Smooth muscle cell of the brain vasculature (primary cell): Measurements from ENCODE around the gene FGGY.
A peak's percentile ranks its signal among the peaks of the same experiment; 100 is the strongest.
"Not testable (repeated sequence)": the region's sequence is repeated elsewhere in the genome, so short reads cannot be mapped to it uniquely, and the experiment has no call there.

ENCODE experiments used
- DNase-seq: peaks from one replicate; pipeline ENCODE4 v3.0.0-alpha.2; 2012; ENCODE audit warnings: low read depth, low spot score

The FGGY gene

DNA sequence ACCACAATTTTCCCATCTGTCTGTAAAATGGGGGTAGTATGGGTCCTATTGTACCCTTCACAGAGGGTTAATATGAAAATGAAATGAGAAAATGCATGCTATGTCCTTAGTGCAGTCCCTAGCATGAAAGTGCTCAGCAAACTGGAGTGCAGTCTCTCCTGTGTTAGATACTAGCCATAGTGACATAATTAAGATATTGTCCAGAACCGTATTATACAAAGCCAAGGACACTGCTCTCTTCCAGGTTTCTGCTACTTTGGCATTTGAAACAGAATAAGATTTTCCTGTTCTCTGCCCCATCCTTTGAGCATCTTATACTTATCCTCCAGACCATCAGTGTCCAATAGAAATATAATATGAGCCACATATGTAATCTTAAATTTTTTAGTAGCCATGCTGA is 213.4 kb downstream of the FGGY start:
- no peak for DNase-seq

DNA sequence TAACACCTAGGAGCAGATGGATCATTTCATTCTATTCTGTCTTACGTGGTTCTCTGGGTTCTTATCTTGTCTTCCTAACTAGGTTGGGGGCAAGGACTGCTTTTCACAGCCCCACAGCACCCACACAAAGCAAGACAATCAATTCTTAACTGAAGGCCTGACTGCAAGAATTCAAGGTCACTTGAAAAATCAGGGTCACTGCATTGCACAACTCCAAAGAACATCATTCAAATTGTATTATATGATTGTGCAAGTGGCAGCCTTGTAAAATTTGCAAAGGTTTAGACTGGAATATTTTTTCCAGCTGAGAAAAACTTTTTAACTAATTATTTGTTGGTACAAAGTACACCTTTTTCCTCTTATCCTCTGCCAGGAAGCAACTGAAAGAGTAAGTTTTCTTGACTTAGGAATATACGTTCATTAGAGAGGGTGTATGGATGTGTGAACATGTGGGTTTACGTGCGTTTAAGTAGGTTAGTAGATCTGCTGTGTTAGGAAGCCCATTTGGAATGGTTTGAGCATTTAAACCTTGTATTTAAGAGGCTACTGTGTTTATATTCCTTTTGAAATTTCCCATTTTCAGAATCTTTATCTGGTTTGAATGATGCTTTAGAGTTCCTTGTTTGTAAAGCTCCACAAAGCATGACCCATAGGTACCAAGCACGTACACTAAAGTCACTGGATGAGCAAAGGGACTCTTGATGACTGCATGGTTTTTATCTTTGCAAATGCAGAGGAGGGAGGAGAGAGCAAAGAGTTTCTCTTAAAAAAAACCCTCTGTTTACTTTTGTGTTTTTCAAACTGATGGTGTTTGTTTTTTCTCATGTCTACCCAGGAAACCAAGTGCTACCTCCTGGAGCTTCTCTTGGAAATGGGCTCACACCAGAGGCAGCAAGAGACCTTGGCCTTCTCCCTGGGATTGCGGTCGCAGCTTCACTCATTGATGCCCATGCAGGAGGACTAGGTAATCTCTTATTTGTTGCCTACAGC is 214.9 kb downstream of the FGGY start:
- DNase-seq, result peak; percentile 28

DNA sequence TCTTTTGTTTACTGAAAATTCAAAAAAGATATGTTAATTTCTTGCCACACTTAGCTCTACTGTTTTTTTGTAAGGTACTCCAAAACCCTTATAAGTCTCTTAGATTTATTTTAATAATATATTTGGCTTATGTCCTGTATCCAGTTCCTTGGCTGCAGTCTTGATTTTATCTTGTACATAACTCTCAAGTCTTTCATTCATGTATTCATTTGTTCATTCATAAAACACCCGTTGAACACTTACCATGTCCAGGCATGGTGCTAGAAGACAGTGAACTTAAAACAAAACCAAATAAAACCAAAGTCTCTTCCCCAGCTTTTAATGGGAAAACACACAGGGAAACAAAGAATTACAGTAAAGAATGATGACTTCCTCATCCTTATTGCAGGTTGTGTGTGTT is 215.8 kb downstream of the FGGY start:
- no peak for DNase-seq

DNA sequence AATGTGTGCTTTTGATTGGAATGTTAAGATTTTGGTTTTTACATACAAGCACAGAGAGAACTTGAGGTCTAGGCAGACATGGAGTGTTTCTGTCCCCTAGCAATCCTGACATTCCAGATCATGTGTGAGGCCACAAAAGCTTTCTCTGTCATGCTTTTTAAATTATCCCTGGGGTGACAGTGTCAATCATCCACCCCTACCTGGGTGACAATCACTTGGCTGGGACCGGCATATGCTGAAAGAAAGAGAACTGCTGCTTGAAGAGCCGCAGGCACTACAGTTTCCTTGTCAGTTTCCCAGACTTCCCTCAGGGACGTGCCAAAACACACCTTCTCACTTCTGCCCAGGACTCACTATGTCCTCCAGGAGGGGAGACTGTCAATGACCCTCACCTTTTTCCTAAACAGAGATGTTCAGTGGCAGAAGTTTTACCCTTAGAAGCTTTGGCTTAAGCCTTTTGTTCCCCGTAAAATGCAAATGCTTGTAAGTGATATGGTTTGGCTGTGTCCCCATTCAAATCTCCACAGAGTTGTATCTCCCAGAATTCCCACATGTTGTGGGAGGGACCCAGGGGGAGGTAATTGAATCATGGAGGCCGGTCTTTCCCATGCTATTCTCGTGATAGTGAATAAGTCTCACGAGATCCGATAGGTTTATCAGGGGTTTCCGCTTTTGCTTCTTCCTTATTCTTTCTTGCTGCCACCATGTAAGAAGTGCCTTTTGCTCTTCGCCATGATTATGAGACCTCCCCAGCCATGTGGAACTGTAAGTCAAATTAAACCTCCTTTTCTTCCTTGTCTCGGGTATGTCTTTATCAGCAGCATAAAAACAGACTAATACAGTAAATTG is 217.4 kb downstream of the FGGY start:
- no peak for DNase-seq

DNA sequence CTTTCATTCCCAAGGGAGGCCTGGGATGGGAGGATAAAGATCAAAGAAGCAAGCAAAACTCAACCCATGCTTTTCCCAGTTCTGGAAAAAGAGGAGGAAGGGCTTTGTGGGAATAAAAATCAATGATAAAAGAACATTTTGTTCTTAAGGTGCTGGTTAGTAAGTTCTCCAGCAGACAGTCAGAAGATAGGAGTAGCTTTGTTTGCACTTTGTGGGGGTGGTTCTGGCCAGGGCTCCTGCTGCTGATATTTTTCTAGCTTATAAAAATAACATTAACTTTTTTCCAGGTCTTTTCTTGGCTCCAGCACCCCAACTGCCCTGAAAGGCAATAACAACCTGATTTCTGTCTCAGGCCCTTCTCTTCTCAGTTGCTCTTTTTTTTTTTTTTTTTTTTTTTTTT is 220.0 kb downstream of the FGGY start:
- DNase-seq, result peak; percentile 75

DNA sequence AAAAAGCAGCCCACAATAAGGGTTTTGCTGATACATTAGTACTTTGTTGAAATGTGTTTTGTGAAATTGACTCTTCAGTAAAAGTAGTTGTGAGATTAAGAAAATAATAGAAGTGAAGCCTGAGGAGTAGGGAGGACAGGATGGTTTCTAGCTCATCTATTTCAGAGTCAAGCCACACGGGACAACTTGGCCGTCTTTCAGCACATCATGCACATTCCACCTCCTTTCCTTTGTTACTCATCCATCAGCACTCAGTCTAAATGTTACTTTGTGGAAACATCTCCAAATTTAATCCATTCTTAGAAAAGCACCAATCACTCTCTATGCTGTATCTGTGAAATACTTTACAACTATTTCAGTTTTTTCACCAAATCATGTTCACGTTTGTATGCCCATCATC is 223.3 kb downstream of the FGGY start:
- peak; percentile 35 for DNase-seq

DNA sequence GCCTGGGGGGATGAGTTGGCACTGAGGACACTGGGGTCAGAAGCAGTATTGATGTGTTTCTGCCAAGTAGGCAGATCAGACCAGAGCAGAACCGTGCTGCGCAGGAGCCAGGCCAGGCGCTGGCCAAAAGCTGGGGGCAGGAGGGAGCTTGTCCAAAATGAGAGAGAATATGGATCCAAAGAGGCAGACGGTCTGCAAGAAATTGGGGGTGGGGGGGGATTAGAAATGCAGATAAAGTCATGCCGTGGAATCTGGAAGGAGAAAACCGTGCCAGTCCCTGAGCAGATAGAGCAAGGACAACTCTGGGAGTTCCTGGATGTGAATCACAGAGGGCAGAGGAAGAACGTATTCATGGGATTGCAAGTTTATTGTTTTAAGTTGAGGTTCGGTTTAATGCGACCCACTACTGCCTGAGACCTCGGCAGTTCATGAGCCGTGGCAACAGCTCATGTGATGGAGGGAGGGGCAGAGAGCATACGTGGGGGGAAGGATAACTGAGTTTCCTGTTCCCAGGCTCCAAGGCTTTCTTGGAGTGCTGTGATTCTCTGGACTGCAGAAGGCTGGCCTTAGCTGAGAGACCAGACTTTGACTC is 224.0 kb downstream of the FGGY start:
- peak; percentile 76 for DNase-seq

DNA sequence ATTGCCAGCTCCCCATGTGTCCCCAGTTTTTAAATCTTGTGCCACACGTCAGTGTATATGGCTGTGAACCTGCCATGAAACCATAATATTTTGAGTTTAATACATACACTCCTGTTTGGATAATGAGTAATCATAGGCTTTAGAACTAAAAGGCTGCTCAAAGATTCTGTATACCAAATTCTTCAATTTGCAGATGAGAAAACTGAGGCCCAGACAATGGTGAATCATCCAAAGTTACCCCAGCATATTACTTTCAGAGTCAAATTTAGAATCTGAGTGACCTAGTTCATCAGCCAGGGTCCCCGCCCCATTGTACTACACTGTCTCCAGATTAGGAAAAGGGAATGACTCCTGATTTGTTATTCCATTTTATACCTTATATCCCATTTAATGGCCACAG is 224.6 kb downstream of the FGGY start:
- DNase-seq, result no peak

DNA sequence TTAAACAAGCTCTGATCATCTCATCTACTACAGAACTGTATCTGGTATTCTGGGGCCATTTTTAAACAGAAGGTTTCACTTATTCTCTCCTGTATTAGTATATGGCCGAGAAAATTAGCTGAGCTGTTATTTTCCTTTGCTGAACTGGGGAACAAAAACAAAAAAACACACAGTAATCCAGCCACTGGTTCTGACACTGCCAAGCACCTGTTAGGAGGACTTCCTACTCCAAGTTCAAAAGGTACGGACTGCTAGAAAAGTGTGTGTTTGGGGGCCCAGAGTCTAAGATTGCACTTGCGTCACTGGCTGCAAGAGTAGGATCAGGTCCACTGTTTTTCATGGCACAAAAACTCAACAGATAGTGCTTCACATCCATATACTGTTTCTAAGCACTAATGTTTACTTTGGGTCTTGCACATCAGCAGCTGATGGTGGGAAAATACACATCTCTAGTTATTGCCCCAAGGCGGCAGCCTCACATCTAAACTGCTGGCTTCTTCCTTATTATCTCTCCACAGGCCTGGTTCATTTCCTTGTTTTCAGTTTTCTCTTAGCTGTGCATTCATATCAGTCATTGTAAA is 226.1 kb downstream of the FGGY start:
- DNase-seq, result no peak

DNA sequence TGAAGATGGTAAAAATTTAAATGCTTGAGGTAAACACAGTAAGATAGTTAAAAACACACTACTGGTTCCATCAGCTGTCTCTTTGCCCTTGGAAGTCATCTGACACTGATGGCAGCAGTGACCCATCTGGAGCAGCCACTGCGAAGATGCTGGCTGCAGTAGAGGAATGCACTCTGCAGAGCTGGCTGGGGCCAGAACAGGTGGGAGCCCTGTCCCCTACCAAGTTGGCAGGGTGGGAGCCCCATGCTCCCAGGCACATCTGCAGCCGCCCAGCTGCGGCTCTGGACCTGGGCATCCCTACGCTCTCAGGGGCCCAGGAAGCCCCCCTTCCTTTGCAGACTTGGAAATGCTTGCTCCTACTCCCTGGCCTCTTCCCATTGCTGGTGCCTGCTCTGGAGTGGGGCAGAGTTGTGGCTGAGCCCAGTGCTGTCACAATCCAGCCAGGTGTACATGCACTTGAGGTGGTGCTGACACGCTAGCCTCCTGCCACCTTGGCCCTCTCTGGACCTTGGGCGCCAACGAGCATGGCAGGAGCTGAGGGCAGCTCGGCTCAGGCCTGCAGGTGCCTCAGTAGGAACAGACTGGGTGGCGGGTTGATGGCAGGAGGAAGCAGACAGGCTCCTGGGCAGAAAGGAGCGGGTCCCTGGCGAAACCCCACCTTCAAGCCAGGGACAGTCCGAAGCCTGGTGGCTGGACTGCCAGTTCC is 227.0 kb downstream of the FGGY start:
- DNase-seq, result no peak

DNA sequence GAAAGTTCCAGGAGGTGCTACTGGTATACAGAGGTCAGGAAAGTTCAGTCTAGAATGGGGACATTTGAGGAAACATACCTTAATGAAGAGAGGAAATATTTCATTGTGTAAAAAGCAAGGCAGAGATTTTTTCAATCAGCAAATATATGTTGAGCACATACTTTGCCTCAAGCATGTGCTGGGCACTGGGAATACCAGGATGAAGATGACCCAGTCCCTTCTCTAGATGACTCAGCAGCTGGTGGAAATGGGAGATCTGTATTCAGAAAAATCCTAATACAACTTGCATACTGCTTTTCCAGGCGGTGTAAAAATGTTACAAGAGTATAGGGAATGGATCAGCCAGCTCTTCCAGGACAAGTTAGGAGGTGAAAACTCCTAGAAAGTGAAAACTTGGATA is 229.3 kb downstream of the FGGY start:
- DNase-seq, result no peak

DNA sequence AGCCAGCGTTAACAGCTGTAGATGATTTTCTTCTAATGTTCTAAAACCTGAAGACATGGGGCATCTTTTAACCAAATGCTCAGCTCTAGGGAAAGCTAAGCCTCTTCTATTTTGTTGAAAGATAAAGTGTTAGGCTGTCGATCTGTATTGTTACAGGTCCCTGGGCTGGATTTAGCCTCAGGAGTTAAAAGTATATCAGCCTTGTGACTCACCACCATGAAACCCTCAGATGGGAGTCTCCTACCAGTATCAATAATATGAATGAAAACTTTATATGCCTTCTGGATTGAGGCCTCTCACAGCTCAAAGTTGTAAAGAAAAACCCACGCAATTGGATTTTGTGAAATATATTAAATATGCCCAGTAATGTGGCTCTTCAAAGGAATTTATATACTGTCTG is 231.6 kb downstream of the FGGY start:
- no peak for DNase-seq

DNA sequence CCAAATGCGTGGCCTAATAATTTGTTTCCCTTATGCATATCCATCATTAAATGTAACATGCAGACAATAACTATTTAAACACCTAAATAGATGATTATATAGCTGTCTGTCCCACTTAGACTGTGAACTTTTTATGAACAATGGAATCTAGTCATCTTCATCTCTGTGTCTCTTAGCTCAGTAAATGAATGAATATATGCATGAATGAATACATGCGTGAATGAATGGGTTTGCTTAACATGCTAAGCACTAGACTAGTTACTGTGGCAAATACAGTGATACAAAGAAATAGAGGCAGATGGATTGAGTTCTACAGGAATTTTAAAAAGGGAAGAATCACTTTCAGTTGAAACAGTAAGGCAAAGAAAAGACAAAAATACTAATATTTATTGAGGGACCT is 232.0 kb downstream of the FGGY start:
- DNase-seq, result no peak

DNA sequence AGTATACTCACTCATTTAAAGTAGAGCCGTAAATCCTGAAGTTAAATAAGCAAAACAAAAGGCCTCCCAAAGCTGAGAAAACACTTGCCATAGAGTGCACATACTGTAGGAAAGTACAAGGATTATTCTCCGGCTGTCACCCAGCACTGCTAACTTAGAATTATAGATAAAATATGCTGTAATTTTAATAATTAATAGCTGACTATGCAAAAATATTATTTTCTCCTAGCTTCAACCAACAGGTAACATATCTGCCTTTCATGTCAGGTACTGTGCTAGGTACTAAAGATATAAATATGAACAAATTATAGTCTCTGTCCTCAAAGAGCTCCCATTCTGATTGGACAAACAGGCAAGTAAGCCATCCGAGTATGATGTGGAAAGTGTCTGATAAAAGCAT is 233.2 kb downstream of the FGGY start:
- no peak for DNase-seq

DNA sequence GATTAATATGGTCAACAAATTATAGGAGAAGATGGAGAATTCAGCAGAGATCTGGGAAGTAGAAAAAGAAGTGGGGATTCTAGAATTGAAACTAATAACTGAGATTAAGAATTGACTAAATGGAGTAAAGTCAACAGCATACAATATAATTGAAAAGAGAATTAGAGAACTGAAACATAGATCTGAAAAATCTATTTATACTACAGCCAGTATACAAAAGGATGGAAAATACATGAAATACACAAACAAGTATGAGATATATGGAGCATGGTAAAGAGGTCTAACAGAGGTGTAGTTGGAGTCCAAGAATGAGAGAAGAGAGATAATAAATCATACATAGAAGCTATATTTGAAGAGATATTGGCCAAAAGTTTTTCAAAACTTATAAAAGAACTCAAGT is 235.2 kb downstream of the FGGY start:
- no peak for DNase-seq

DNA sequence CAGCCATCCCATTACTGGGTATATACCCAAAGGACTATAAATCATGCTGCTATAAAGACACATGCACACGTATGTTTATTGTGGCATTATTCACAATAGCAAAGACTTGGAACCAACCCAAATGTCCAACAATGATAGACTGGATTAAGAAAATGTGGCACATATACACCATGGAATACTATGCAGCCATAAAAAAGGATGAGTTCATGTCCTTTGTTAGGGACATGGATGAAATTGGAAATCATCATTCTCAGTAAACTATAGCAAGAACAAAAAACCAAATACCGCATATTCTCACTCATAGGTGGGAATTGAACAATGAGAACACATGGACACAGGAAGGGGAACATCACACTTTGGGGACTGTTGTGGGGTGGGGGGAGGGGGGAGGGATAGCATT is 241.6 kb downstream of the FGGY start:
- not testable (repeated sequence) for DNase-seq

DNA sequence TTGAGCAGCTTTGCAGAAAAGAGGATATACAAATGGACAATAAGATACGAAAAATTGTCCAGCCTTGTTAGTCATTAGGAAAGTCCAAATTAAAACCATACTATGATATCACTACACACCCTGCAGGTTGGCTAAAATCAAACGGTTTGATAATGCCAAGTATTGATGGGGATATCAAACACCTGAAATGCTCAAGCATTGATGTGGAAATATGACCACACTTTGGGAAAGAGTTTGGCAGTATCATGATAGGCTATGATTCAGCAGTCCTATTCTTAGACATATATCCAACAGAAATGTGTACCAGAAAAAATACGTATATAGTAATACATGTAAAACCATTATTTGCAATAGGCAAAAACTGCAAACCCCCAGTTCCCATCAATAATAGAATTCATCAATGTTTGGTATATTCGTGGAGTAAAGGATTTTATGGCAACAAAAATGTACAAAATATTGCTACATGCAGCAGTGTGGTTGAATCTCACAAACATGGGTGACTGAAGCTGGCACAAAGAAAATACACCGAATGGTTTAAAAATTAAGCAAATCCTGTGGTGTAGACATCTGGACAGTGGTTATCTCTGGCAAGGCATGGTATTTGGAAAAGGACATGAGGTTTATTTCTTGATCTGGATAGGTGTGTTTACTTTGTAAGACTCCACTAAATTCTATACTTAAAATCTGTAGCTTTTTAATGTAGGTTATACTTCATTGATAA is 243.2 kb downstream of the FGGY start:
- no peak for DNase-seq

DNA sequence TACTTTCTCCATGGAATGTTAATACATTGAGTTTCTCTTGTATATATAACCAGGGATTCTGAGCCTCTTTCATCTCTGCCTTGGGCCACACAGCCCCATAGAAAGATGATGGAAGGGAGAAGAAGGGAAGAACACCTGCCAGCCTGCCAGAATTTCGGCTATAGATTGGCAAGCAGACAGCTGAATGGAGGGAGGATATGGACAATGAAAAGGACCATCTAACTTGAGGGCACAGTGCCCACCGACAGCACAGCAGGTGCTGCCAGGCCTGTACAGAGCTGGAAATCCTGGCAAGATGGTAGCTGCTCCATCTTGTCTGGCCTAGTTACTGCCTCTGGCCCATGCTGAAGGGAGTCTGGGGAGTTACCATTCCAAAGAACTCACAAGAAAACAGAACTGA is 244.3 kb downstream of the FGGY start:
- DNase-seq, result no peak

DNA sequence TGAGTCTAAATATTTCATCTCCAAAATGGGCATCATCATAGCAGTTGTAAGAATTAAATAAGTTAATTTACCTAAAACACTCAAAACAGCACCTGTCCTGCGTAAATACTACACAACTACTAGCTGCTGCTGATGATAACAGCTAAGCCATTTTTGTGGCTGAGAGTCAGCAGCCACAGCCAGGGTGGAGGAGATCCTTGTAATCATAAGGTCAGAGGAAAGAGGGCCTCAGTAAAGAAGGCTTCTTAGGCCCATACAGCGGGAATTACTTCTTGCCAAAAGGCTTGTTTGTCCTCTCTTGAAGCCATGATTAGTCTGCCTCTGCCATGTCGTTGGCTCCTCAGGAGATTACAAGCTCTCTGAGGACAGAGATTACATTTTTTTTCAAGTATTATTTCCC is 245.0 kb downstream of the FGGY start:
- no peak for DNase-seq

DNA sequence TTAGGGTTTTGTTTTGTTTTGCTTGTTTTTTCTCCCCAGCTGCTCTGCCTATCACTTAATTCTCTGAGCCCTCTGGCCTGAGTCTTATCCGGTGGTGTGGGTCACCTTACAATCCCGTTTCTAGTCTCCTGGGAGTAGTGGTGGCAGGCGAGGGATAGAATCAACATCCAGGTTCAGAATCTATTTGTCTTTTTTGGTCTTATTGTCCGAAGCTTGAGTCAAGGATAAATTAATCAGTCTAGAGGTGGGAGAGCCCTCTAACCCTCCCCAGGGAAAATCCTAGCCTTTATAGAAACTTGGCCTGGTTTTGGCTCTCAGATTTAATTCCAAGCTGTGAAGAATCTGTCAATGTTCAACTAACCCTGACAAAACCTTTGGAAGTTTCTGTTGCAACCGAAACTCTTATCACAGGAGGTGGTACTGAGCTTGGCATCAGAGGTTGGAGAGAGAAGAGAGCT is 246.3 kb downstream of the FGGY start:
- no peak for DNase-seq
